Activated effector memory CD4-positive, alpha-beta T cell treated with anti-CD3 and anti-CD28 coated beads, Interleukin-2, amount 50 U/mL, for 16 hours (primary cell): ENCODE results near the gene RNASE4.
"Not testable (repeated sequence)": the region's sequence is repeated elsewhere in the genome, so short reads cannot be mapped to it uniquely, and the experiment has no call there.

Experiments
- DNase-seq: peaks from one replicate; pipeline ENCODE4 v3.0.0-alpha.2; 2020

RNASE4 gene, protein sequence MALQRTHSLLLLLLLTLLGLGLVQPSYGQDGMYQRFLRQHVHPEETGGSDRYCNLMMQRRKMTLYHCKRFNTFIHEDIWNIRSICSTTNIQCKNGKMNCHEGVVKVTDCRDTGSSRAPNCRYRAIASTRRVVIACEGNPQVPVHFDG

DNA sequence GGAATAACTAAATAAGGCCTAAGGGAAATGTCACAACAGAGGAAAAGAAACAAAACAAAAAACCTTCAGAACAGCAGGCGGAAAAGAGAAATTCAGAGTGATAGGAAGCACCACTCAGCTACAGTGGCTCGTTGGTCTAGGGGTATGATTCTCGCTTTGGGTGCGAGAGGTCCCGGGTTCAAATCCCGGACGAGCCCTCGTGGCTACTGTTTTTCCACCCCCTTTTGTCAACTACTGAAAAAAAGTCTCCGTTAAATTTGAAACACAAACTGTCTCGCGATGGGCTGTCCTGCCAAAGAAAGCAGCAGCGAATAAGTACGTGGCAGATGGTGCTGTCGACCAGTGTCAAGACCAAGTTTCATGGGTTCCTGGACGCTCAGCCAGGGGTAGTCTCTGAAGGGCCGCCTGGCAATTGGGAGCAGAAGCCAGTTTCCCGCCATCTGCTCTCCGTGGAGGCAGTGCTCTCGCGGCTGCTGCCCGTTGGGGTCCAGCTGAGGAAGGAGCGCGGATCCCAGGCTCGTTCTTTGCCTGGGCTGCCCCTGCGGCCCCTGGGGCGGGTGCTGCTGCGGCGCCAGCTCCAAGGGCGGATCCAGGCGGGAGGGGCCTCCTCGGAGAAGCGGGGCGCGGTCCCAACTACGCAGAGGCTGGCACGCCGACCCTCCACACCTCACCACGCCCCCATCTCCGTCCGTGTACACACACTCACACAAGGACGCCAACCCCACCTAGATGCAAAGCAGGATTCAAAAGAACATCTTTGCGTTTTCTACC, at the start of gene RNASE4:
TSS of gene RNASE4 (plus strand) at position 670 of the 771 bp plus-strand sequence. CDS start 14,812 bp downstream, outside the sequence.
- DNase-seq = peak; percentile 93

DNA sequence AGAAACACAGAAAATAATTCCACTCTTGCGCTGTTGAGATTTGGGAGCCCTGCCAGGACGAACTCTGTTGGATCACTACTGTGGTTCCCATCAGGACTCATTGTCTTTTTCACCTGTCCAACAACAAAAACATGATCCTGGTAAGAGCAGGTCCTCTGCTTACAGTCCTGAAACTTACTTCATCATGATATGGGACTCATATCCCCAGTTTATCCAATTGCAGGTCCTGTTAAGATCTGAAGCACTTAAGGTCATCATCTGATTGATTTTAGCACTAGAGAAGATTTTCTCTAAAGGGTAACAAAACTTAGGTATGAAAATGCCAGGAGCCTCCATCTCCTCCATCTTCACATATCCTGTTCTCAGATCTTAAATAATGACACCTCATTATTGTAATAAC, 42.8 kb upstream of the RNASE4 start, which contains the start of gene OR6S1:
TSS of gene OR6S1 (minus strand) at position 101 of the 400 bp plus-strand sequence. CDS start at position 101, 0 bp downstream.
- no peak for DNase-seq

DNA sequence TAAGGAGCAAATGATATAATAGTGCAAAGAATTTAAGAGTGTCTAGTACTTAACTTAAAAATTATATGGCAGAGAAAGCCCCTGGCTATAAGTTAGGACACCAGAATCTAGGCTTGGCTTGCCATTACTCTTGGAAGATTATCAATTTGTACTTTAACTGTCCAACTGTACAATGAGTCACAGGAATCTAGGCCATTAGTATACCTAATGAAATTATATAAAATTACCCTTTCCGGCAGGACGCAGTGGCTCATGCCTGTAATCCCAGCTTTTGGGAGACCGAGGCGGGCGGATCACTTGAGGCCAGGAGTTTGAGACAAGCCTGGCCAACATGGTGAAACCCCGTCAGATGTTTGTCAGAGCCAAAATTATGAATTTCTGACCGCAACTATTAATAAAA, 42.2 kb upstream of the RNASE4 start:
- DNase-seq = no peak

- not testable (repeated sequence) for DNase-seq
Measured at GRCh38 chr14:20642755-20643154, 41.6 kb upstream of the RNASE4 start.

GRCh38 chr14:20644520-20644919, 39.8 kb upstream of the RNASE4 start:
- no peak for DNase-seq

- no peak for DNase-seq
Measured at GRCh38 chr14:20645481-20645880, 38.9 kb upstream of the RNASE4 start.

DNA sequence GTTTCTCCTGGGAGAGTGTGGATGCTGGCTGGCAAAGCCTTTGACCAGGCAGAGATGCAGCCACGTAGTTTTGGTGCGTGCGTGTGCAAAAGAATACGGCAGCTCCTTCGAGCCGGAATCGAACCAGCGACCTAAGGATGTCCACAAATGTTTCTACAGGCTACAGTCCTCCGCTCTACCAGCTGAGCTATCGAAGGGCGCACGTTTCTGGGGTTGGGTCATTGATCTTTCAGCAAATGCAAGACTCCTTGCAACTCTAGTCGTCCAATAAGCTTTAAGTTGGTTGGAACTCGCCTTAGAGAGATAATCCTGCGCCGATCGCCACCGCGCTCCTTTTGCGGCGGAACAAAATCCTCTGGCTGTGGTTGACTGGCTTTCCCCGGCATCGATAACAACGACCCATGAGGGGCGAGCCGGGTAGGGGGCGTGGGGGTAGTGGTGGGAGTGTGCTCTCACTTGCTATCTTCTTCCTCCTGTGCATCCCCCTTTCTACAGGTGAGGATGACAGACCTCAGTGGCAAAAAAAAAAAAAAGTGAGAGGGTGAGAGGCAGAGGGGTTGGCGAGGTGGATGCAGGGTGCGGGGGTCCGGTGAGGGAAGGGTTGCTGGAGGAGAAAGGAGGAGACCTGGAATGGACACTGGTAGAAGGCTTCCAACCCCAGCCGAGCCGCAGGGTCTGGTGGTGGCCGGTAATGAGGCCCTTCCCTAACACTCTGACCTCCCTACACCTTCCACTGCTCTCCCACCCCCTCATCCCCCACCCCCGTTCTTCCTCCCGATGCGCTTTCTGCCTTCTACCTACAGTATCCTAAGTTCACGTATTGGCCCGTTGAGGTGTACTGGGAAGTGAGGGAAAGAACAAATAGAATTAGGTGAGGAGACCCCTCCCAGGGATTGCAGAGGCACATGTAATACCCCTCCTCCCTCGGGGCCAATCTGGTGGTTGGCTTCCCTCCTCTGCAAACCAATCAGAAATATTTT, 31.1 kb upstream of the RNASE4 start:
- DNase-seq = peak; percentile 71

DNA sequence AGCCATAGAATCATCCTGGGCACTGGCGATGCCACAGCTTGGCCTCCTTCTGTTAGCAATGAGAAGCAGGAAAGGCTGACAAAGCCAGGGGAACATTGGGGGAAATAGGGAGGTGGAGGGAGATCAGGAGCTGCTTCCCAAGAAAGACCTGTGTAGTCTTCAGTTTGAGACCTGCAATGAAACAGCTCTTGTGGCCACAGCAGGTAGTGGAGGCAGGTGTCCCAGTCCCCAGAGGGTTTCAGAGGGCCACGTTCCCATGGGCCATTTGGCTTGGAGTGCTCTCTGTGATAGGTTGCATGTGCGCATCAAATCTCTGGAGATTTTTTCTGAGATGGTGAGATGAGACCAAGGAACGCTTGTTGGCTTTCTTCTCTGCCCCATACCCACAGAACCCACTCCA, 28.5 kb upstream of the RNASE4 start:
- DNase-seq = no peak

DNA sequence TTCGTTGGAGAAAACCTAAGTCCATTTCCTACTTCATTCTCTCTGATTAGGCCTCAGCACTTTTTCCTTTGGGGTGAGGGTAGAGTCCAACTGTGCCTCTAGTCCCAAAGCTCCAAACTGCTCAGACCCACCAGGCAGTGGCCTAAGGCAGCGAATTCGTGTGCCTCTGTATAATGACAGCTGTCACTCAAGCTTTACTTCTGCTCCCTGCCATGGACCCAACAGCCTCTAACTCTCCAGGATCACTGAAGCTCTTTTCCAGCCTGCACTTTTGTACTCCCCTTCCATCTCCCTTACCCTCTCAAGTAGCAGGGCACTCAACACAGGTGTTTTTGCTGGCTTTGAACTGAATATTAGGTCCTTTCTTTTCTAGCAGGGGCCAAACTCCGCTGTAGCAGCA, 28.1 kb upstream of the RNASE4 start:
- DNase-seq = no peak

GRCh38 chr14:20657216-20658211, 26.8 kb upstream of the RNASE4 start:
- peak; percentile 72 for DNase-seq

- no peak for DNase-seq
Measured at GRCh38 chr14:20658246-20658645, 26.1 kb upstream of the RNASE4 start.

- DNase-seq = no peak
Measured at GRCh38 chr14:20659336-20659735, 25.0 kb upstream of the RNASE4 start.

- no peak for DNase-seq
Measured at GRCh38 chr14:20659813-20660395, 24.5 kb upstream of the RNASE4 start.

GRCh38 chr14:20661197-20661596, 23.2 kb upstream of the RNASE4 start:
- DNase-seq = no peak

DNA sequence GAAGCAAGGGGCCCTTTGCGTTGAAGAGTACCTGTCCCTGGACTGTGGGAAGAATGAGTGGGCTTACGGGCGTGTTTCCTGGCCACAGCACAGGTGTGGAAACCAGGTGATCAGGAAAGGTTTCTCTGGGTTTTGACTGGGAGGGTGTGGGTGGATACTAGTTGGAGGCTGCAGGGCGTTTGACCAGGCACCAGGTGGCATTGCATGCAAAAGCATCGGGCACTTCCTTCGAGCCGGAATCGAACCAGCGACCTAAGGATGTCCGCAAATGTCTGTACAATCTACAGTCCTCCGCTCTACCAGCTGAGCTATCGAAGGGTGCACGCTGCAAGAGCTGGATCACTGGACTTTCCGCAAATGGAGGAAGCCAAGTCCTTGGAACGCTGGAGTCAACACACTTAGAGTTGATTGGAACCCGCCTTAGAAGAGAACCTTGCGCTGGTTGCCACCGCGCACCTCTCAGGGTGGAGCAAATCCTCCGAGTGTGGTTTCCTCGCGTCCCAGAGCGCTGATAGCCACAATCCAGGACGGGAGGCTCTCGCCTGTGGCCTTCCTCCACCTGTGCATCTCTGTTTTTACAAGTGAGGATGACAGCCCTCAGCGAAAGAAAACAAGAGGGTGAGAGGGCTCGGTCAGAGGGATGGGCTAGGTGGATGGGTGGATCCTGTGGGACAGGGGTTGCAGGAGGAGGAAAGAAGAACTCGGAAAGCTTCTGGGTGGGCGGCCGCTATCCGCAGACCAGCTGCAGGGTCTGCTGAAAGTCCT, 21.2 kb upstream of the RNASE4 start:
- DNase-seq = peak; percentile 91

DNA sequence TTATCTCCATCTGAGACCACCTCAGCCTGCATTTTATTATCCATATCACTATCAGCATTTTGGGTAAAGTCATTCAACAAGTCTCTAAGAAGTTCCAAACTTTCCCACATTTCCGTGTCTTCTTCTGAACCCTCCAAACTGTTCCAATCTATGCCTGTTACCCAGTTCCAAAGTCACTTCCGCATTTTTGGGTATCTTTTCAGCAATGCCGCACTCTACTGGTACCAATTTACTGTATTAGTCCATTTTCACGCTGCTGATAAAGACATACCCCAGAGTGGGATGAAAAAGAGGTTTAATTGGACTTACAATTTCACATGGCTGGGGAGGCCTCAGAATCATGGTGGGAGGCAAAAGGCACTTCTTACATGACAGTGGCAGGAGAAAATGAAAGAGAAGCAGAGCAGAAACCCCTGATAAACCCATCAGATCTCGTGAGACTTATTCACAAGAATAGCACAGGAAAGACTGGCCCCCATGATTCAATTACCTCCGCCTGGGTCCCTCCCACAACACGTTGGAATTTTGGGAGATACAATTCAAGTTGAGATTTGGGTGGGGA, 17.9 kb upstream of the RNASE4 start:
- not testable (repeated sequence) for DNase-seq

GRCh38 chr14:20667957-20668356, 16.4 kb upstream of the RNASE4 start:
- no peak for DNase-seq

DNA sequence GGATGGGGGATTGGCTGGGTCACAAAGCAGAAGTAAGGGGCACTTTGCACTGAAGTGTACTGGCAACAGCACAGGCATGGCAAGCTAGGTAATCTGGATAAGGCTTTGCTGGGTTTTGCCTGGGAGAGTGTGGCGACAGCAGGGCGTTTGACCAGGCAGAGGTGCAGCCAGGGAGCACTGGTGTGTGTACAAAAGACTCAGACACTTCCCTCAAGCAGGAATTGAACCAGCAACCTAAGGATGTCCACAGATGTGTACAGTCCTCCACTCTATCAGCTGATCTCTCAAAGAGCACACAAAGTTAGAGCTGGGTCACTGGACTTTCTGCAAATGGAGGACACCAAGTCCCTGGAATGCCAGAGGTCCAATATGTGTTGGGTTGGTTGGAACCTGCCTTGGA, 15.4 kb upstream of the RNASE4 start:
- no peak for DNase-seq

- no peak for DNase-seq
Measured at GRCh38 chr14:20671597-20672283, 12.6 kb upstream of the RNASE4 start.

GRCh38 chr14:20675669-20676068, 8.7 kb upstream of the RNASE4 start:
- no peak for DNase-seq
